Measurements from ENCODE around the gene STK25.
A peak's percentile ranks its signal among the peaks of the same experiment; 100 is the strongest.

STK25 gene

DNA sequence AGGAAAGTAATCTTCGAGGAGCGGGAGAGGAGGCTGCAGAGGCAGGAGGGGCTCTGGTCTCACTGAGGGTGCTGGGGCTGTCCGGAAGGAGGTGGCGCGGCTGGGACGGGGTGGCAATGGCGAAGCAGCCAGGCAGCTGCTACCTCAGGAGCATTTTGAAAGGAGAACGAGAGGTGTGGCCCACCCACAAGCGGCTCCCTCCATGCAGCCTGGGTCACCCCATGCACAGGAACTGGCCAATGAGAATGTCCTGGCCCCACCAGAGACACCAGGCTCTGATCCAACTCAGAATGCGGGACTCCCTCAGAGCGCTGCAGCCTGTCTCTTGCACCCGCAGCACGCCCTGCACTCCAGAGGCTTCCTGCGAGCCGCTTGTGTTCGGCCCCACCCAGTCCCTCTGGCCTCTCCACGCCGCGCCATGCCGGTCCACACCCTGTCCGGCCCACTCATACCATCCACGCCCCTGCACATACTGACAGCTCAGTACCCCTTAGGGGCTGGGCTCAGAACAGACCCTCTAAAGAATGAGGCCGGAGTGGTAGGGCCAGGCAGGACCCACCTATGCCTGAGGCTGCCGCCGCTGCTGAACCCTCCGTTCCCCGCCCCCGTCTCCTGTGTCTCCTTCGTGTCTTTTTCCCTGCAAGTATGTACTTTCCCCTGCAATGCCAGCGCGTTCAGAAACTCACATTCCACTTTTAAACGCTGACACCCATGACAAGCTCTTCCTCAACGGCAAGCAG, 43.8 kb upstream of the STK25 start:
- TF ChIP-seq, protein P1, sequence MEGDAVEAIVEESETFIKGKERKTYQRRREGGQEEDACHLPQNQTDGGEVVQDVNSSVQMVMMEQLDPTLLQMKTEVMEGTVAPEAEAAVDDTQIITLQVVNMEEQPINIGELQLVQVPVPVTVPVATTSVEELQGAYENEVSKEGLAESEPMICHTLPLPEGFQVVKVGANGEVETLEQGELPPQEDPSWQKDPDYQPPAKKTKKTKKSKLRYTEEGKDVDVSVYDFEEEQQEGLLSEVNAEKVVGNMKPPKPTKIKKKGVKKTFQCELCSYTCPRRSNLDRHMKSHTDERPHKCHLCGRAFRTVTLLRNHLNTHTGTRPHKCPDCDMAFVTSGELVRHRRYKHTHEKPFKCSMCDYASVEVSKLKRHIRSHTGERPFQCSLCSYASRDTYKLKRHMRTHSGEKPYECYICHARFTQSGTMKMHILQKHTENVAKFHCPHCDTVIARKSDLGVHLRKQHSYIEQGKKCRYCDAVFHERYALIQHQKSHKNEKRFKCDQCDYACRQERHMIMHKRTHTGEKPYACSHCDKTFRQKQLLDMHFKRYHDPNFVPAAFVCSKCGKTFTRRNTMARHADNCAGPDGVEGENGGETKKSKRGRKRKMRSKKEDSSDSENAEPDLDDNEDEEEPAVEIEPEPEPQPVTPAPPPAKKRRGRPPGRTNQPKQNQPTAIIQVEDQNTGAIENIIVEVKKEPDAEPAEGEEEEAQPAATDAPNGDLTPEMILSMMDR (IDR thresholded peaks at IDR 0.05; ENCODE audit: low read depth, low read length), result no peak
- DNase-seq (ENCODE audit: extremely low read depth, low read depth), result no peak

DNA sequence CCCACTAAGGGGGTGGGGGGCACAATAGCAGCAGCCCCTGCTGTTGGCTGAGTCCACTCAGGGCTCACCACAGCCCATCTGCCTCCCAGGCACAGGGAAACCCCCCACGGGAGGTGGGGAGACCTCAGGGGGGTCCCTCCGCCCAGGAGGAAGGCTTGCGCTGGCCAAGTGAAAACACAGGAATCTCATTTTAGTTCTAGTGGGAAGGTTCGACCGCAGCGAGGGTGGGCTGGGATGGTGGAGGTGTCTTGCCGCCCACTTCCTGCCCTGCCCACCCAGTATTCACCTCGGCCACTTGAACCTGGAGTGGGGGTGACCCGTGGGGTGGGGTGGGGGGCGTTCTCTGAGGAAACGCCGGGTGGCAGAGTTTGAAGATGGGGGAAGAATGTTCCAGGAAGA, 43.2 kb upstream of the STK25 start:
- DNase-seq (ENCODE audit: extremely low read depth, low read depth), result no peak
- TF ChIP-seq, protein P1 (IDR thresholded peaks at IDR 0.05; ENCODE audit: low read depth, low read length), result no peak

DNA sequence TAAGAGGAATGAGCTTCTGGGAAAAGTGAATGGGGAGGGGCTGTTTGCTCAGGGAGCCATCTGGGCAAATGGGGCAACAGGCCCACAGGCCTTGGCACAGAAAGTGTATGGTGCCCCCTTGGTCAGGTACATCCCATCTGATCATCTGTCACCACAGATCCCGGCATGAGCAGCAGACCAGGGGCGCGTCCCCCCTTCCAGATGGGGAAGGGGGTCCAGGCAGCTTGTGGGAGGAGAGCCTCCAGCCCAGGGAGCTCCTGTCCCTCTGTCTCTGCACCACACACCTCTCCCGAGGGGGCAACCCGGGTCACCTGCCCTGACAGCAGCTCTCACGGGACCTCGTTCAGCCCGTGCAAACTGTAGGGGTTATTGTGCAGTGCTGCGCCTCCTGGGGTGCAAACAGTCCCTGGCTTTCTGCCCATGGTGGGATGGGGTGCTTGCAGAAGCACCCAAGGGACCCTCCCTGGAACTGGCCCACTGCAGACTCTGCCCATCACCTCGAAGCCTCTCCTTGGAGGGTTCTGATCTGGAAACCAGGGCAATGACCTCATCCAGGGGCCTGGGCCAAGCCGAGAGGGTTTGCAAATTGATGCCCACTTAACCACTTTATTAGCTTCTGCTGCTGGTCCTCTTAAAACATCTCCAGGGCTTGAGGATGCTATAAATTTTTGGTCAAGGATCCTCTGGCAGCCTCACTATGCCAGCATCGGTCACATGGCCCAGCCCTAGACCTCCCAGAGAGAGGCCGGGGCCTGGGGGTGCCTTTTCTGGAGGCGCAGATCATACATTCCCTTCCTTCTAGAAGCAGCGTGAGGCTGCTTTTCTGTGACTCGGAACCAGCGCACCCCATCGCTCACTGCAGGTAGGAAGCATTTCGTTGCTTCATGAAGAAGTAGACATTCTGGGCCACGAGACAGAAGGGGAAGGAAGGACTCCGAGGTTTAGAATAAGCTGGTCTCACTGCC, 42.5 kb upstream of the STK25 start:
- TF ChIP-seq, protein P1 (IDR thresholded peaks at IDR 0.05; ENCODE audit: low read depth, low read length), result no peak
- DNase-seq (ENCODE audit: extremely low read depth, low read depth), result no peak

DNA sequence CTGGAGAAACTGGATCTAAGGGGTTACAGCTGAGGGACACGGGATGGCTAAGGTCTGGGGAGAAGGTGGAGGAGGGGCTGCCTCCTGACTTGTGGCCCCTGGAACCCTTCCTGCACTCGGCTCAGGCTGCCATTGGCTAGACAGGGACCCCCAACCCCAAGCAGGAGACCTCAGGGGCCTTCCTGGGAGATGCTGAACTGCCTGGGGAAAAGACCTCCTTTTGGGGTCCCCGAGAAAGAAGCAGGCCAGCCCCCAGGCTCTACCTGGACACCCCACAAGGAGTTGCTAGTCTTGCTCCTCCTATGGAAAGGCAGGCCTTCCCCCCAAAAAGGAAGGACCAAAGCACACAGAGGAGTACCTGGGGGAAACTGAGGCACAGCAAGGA, 40.1 kb upstream of the STK25 start:
- DNase-seq (ENCODE audit: extremely low read depth, low read depth), result no peak
- TF ChIP-seq, protein P1 (IDR thresholded peaks at IDR 0.05; ENCODE audit: low read depth, low read length), result no peak

DNA sequence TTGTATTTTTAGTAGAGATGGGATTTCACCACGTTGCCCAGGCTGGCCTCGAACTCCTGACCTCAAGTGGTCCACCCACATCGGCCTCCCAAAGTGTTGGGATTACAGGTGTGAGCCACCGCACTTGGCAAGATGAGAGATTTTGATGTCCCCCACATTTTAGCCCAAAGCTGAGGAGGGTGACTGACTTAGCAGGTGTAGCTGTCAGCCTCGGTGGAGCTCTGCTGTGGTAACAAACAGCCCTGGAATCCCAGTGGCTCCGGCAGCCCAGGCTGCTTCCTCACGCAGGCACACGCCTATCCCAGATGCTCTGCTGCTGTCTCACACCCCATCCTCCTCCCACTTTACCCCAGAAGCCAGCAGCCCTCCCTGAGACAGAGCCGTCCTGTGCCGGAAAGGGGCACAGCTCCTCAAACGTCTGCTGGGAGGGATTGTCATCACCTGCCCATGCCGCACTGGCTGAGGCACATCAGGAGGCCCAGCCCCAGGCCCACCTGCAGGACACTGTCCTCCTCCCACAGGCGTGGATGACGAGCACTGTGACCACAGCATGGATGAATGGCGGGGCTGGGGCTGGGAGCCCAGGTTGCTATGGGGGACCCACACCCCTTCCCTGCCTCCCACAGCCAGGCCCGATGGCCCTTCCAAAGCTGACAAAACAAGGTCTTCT, 39.5 kb upstream of the STK25 start:
- DNase-seq (ENCODE audit: extremely low read depth, low read depth), result no peak
- TF ChIP-seq, protein P1 (IDR thresholded peaks at IDR 0.05; ENCODE audit: low read depth, low read length), result no peak

DNA sequence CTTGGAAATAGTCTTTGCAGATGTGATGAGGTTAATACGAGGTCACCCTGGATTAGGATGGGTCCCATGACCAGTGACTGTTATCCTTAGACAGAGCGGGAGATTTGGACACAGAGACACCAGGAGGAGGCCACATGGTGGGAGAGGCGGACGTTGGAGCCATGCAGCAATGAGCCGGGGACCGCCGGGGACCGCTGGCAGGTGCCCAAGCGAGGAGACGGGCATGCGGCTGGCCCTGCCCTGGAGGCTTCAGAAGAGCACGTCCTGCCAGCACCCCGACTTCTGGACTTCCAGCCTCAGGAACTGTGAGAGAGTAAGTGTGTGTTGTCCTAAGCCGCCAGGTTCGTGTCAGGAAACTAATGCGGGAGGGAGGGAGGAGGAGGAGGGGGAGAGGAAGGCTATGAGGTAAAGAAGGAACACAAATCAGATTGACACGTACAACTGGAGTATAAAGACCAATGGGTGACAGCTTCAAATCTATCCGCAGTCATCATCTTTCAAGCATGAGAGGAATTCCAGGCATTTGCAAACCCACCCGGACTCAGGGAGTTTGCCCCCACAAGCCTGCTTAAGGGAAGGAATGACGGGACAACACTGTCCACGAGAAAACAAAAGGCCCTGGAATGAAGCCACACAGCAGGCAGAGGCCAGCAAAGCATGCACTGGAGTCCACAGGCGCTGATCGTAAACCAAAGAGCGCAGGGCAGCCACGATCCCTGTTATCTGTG, 38.6 kb upstream of the STK25 start:
- DNase-seq (ENCODE audit: extremely low read depth, low read depth), result peak; percentile 14
- TF ChIP-seq, protein P1 (IDR thresholded peaks at IDR 0.05; ENCODE audit: low read depth, low read length), result no peak

Measured in AG09319 (cell line).